ENCODE results near the gene TMC2.
A peak's percentile ranks its signal among the peaks of the same experiment; 100 is the strongest.

TMC2 gene

GRCh38 chr20:2652724-2653555 is 116.6 kb downstream of the TMC2 start:
- peaks cover 69% of the 10 kb centered on the region for H3K36me3 ChIP-seq (ENCODE audit: control insufficient read depth, low read length)
- no peaks in the 10 kb centered on the region for H3K9me3 ChIP-seq (ENCODE audit: control insufficient read depth, insufficient read depth, low read length)
- peaks cover 59% of the 10 kb centered on the region for H3K79me2 ChIP-seq (ENCODE audit: control insufficient read depth, low read length)
- H3F3A ChIP-seq (ENCODE audit: control insufficient read depth, insufficient read depth): peaks cover 59% of the 10 kb centered on the region
- H4K20me1 ChIP-seq (ENCODE audit: control insufficient read depth, insufficient read depth, low read depth, low read length): peaks cover 36% of the 10 kb centered on the region
- no peaks in the 10 kb centered on the region for H3K9me2 ChIP-seq (replicated peaks; ENCODE audit: control insufficient read depth, low read length)
- peak overlapping the region; percentile 99 for H3K4me3 ChIP-seq (ENCODE audit: low read length)
- TF ChIP-seq, protein P1, sequence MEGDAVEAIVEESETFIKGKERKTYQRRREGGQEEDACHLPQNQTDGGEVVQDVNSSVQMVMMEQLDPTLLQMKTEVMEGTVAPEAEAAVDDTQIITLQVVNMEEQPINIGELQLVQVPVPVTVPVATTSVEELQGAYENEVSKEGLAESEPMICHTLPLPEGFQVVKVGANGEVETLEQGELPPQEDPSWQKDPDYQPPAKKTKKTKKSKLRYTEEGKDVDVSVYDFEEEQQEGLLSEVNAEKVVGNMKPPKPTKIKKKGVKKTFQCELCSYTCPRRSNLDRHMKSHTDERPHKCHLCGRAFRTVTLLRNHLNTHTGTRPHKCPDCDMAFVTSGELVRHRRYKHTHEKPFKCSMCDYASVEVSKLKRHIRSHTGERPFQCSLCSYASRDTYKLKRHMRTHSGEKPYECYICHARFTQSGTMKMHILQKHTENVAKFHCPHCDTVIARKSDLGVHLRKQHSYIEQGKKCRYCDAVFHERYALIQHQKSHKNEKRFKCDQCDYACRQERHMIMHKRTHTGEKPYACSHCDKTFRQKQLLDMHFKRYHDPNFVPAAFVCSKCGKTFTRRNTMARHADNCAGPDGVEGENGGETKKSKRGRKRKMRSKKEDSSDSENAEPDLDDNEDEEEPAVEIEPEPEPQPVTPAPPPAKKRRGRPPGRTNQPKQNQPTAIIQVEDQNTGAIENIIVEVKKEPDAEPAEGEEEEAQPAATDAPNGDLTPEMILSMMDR (IDR thresholded peaks at IDR 0.05; ENCODE audit: low read depth, low read length, poor library complexity, severe bottlenecking): no peak
- no peak for TF ChIP-seq EZH2phosphoT487 (IDR thresholded peaks at IDR 0.05; ENCODE audit: borderline replicate concordance, low read length)
- H3K4me2 ChIP-seq (ENCODE audit: low read length): peak overlapping the region; percentile 92
- H3K4me1 ChIP-seq (ENCODE audit: control insufficient read depth, low read length): peaks cover 27% of the 10 kb centered on the region
- peak overlapping the region; percentile 86 for H3K27ac ChIP-seq (ENCODE audit: low read depth, low read length)
- H3K27me3 ChIP-seq (ENCODE audit: control insufficient read depth, low read length): no peaks in the 10 kb centered on the region

DNA sequence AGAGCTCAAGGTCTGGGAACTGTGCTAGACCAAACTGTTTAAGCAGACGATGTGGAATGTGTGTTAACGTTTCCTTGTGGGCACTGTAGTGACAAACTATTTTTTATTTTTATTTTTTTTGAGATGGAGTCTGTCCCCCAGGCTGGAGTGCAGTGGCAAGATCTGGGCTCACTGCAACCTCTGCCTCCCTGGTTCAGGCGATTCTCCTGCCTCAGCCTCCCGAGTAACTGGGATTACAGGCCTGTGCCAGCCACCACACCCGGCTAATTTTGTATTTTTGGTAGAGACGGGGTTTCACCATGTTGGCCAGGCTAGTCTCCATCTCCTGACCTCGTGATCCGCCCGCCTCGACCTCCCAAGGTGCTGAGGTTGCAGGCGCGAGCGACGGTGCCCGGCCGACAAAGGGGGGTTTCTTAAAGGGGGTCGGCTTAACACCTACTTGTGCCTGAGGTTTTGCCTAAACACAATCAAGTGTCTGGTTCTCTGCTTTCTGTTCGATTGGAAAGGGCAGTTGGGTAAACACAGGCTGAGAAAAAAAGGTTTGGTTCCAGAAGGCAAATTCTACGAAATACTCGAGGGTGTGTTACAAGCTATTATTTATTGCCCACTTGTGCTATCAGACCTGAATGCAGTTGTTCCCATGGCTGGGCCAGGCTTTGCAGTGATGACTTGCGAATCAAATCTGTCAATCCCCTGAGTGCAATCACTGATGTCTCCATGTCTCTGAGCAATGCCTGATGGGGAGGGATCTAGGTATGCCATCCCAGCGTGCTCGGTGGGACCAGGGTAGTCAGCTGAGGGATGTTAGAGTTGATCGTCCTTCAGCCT is 117.4 kb downstream of the TMC2 start:
- peaks cover 77% of the 10 kb centered on the region for H3K36me3 ChIP-seq (ENCODE audit: control insufficient read depth, low read length)

DNA sequence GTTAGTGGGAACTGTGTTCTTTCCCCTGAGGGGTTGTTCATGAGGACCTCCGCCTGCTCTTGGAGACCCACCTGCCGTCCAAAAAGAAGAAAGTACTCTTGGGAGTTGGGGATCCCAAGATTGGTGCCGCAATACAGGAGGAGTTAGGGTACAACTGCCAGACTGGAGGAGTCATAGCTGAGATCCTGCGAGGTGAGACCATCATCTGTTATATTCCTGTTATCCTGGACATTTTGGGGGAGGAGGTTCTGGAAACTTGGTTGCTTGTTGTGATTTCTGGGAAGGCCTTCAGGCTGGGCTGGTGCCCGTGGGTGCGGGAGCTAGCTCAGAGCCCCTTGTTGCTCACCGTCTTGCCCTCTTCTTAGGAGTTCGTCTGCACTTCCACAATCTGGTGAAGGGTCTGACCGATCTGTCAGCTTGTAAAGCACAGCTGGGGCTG is 118.0 kb downstream of the TMC2 start:
- peak overlapping the region; percentile 86 for H3K27ac ChIP-seq (ENCODE audit: low read depth, low read length)
- H3K4me1 ChIP-seq (ENCODE audit: control insufficient read depth, low read length): peaks cover 27% of the 10 kb centered on the region
- H3K4me3 ChIP-seq (ENCODE audit: low read length): peak overlapping the region; percentile 99
- peak overlapping the region; percentile 92 for H3K4me2 ChIP-seq (ENCODE audit: low read length)
- peaks cover 36% of the 10 kb centered on the region for H4K20me1 ChIP-seq (ENCODE audit: control insufficient read depth, insufficient read depth, low read depth, low read length)
- H3K27me3 ChIP-seq (ENCODE audit: control insufficient read depth, low read length): no peaks in the 10 kb centered on the region
- no peaks in the 10 kb centered on the region for H3K9me2 ChIP-seq (replicated peaks; ENCODE audit: control insufficient read depth, low read length)
- H3K36me3 ChIP-seq (ENCODE audit: control insufficient read depth, low read length): peaks cover 83% of the 10 kb centered on the region
- no peaks in the 10 kb centered on the region for H3K9me3 ChIP-seq (ENCODE audit: control insufficient read depth, insufficient read depth, low read length)
- peaks cover 71% of the 10 kb centered on the region for H3F3A ChIP-seq (ENCODE audit: control insufficient read depth, insufficient read depth)
- TF ChIP-seq, protein P1 (IDR thresholded peaks at IDR 0.05; ENCODE audit: low read depth, low read length, poor library complexity, severe bottlenecking): no peak
- TF ChIP-seq EZH2phosphoT487 (IDR thresholded peaks at IDR 0.05; ENCODE audit: borderline replicate concordance, low read length): no peak
- H3K79me2 ChIP-seq (ENCODE audit: control insufficient read depth, low read length): peaks cover 59% of the 10 kb centered on the region

More for the DNA sequence above, 117.4 kb downstream of the TMC2 start:
- Histone ChIP-seq H3K4me1 (ENCODE audit: control insufficient read depth, low read length) (peaks cover 27% of the 10 kb centered on the region), H3K4me3 (ENCODE audit: low read length) (peak overlapping the region; percentile 99), H3K9me2 (replicated peaks; ENCODE audit: control insufficient read depth, low read length) (no peaks in the 10 kb centered on the region), H3K27ac (ENCODE audit: low read depth, low read length) (peak overlapping the region; percentile 86), H4K20me1 (ENCODE audit: control insufficient read depth, insufficient read depth, low read depth, low read length) (peaks cover 36% of the 10 kb centered on the region), H3K79me2 (ENCODE audit: control insufficient read depth, low read length) (peaks cover 59% of the 10 kb centered on the region), H3F3A (ENCODE audit: control insufficient read depth, insufficient read depth) (peaks cover 65% of the 10 kb centered on the region), H3K9me3 (ENCODE audit: control insufficient read depth, insufficient read depth, low read length) (no peaks in the 10 kb centered on the region), H3K27me3 (ENCODE audit: control insufficient read depth, low read length) (no peaks in the 10 kb centered on the region), H3K4me2 (ENCODE audit: low read length) (peak overlapping the region; percentile 92)
- TF ChIP-seq, protein P1 (IDR thresholded peaks at IDR 0.05; ENCODE audit: low read depth, low read length, poor library complexity, severe bottlenecking): no peak
- TF ChIP-seq EZH2phosphoT487 (IDR thresholded peaks at IDR 0.05; ENCODE audit: borderline replicate concordance, low read length): no peak
